Urinary bladder (tissue), 4 donors: Measurements from ENCODE around the gene ATF4. TPM values are rescaled to one million over a fixed set of nuclear protein-coding genes. Genes with fewer than 3 reads are reported as not detected.

Source experiments
- DNase-seq: peaks from one replicate; pipeline ENCODE4 v3.0.0-alpha.2; 2015; ENCODE audit errors: extremely low spot score
- H3K27ac ChIP-seq: one replicate; pipeline ENCODE4 v1.5.1; 2013; ENCODE audit warnings: low read depth, mild to moderate bottlenecking, moderate library complexity
- H3K36me3 ChIP-seq: one replicate; pipeline ENCODE4 v1.6.1; 2013; ENCODE audit warnings: mild to moderate bottlenecking, moderate library complexity; ENCODE audit not compliant: insufficient read depth
- H3K4me1 ChIP-seq: one replicate; pipeline ENCODE4 v1.6.1; 2013; ENCODE audit warnings: mild to moderate bottlenecking, moderate library complexity; ENCODE audit not compliant: insufficient read depth
- H3K4me3 ChIP-seq: one replicate; pipeline ENCODE4 v1.5.1; 2013; ENCODE audit warnings: low read depth, low read length
- WGBS: extraction: QIAGEN DNeasy Blood & Tissue Kit; methylation state at CpG from one replicate; pipeline ENCODE4 v1.1.7; 2013; 5-methylcytosine and 5-hydroxymethylcytosine counted together
- polyA plus RNA-seq: library from polyadenylated mRNA; stranded (reverse); fragments of 200-250 nt; gene quantifications from one replicate; pipeline ENCODE4 v1.2.3, GENCODE V29; 2013
- total RNA-seq: library from RNA; depleted of rRNA; stranded (reverse); fragments of >200 nt; gene quantifications from one replicate; pipeline ENCODE4 v1.2.3, GENCODE V29; 2014
- donor health status: healthy with polysubstance abuse.
- donor health status: healthy.

ATF4 gene
- total and polyA plus RNA-seq, 2 donors = 154 to 633 TPM

GRCh38 chr22:39481054-39481453 lies 39.3 kb upstream of the ATF4 start:
- H3K27ac ChIP-seq = no peak overlapping the region
- H3K36me3 ChIP-seq = no peaks in the 10 kb centered on the region
- DNase-seq = no peak
- H3K4me3 ChIP-seq = no peak overlapping the region
- 93% methylated on average over 16 of the region's 16 CpGs for WGBS
- no peaks in the 10 kb centered on the region for H3K4me1 ChIP-seq

- 90% methylated on average over 5 of the region's 5 CpGs for WGBS
- Histone ChIP-seq H3K4me1 (no peaks in the 10 kb centered on the region), H3K27ac (no peak overlapping the region), H3K36me3 (no peaks in the 10 kb centered on the region), H3K4me3 (no peak overlapping the region)
- DNase-seq = no peak
Measured at GRCh38 chr22:39481595-39481994, 38.8 kb upstream of the ATF4 start.

GRCh38 chr22:39482768-39483167 lies 37.6 kb upstream of the ATF4 start:
- WGBS = 88% methylated on average over 3 of the region's 3 CpGs
- DNase-seq = no peak
- Histone ChIP-seq H3K36me3 (no peaks in the 10 kb centered on the region), H3K27ac (no peak overlapping the region), H3K4me3 (no peak overlapping the region), H3K4me1 (no peaks in the 10 kb centered on the region)

GRCh38 chr22:39486951-39487825 lies 33.2 kb upstream of the ATF4 start:
- Histone ChIP-seq H3K4me3 (no peak overlapping the region), H3K4me1 (no peaks in the 10 kb centered on the region), H3K27ac (no peak overlapping the region), H3K36me3 (no peaks in the 10 kb centered on the region)
- DNase-seq = no peak
- 83% methylated on average over 45 of the region's 45 CpGs for WGBS

- no peak for DNase-seq
- no peaks in the 10 kb centered on the region for H3K36me3 ChIP-seq
- WGBS = 97% methylated on average over 70 of the region's 70 CpGs
- H3K4me3 ChIP-seq = no peak overlapping the region
- no peaks in the 10 kb centered on the region for H3K4me1 ChIP-seq
- no peak overlapping the region for H3K27ac ChIP-seq
Measured at GRCh38 chr22:39487826-39488520, 32.4 kb upstream of the ATF4 start.

GRCh38 chr22:39488563-39489083 lies 31.7 kb upstream of the ATF4 start:
- Histone ChIP-seq H3K4me1 (no peaks in the 10 kb centered on the region), H3K36me3 (no peaks in the 10 kb centered on the region), H3K4me3 (no peak overlapping the region), H3K27ac (no peak overlapping the region)
- 95% methylated on average over 39 of the region's 39 CpGs for WGBS
- no peak for DNase-seq

GRCh38 chr22:39489094-39490068 lies 31.0 kb upstream of the ATF4 start:
- DNase-seq = no peak
- H3K36me3 ChIP-seq = no peaks in the 10 kb centered on the region
- no peak overlapping the region for H3K4me3 ChIP-seq
- no peak overlapping the region for H3K27ac ChIP-seq
- WGBS = 85% methylated on average over 17 of the region's 17 CpGs
- H3K4me1 ChIP-seq = no peaks in the 10 kb centered on the region

GRCh38 chr22:39490135-39490798 lies 30.1 kb upstream of the ATF4 start:
- Histone ChIP-seq H3K27ac (no peak overlapping the region), H3K36me3 (no peaks in the 10 kb centered on the region), H3K4me3 (no peak overlapping the region), H3K4me1 (no peaks in the 10 kb centered on the region)
- whole genome bisulfite sequencing = 44% methylated on average over 13 of the region's 13 CpGs
- DNase-seq = no peak

- no peak overlapping the region for H3K27ac ChIP-seq
- no peak for DNase-seq
- H3K4me1 ChIP-seq = no peaks in the 10 kb centered on the region
- no peak overlapping the region for H3K4me3 ChIP-seq
- no peaks in the 10 kb centered on the region for H3K36me3 ChIP-seq
- WGBS = 86% methylated on average over 9 of the region's 9 CpGs
Measured at GRCh38 chr22:39490966-39491680, 29.2 kb upstream of the ATF4 start.

- no peak for DNase-seq
- H3K27ac ChIP-seq = no peak overlapping the region
- H3K36me3 ChIP-seq = no peaks in the 10 kb centered on the region
- no peak overlapping the region for H3K4me3 ChIP-seq
- no peaks in the 10 kb centered on the region for H3K4me1 ChIP-seq
- 86% methylated on average over 6 of the region's 6 CpGs for WGBS
Measured at GRCh38 chr22:39491696-39492095, 28.7 kb upstream of the ATF4 start.

- 86% methylated on average over 3 of the region's 3 CpGs for WGBS
- no peak overlapping the region for H3K4me3 ChIP-seq
- no peak for DNase-seq
Measured at GRCh38 chr22:39492186-39492585, 28.2 kb upstream of the ATF4 start.

GRCh38 chr22:39493759-39494158 lies 26.6 kb upstream of the ATF4 start:
- Histone ChIP-seq H3K27ac (no peak overlapping the region), H3K36me3 (no peaks in the 10 kb centered on the region), H3K4me3 (no peak overlapping the region), H3K4me1 (no peaks in the 10 kb centered on the region)
- no peak for DNase-seq
- 44% methylated on average over 4 of the region's 4 CpGs for WGBS

More at GRCh38 chr22:39492186-39492585, 28.2 kb upstream of the ATF4 start:
- Histone ChIP-seq H3K4me1 (no peaks in the 10 kb centered on the region), H3K36me3 (no peaks in the 10 kb centered on the region), H3K27ac (no peak overlapping the region)
